ENCODE measurements around the gene SIGMAR1.

SIGMAR1 gene

GRCh38 chr9:34629491-34629808, 8.1 kb downstream of the SIGMAR1 start:
- DNase-seq = no peak

- DNase-seq = peak; percentile 57
These were observed 8.7 kb downstream of the SIGMAR1 start, which contains the start of gene ARID3C for GRCh38 chr9:34628656-34629490. Gene ARID3C (minus strand): TSS chr9:34629066. CDS start chr9:34628014, 1,052 bp downstream.

GRCh38 chr9:34627716-34628655, 9.6 kb downstream of the SIGMAR1 start:
- no peak for DNase-seq

- DNase-seq = no peak
These were observed 12.5 kb downstream of the SIGMAR1 start for GRCh38 chr9:34625186-34625486.

GRCh38 chr9:34624475-34625185, 13.0 kb downstream of the SIGMAR1 start:
- no peak for DNase-seq

GRCh38 chr9:34623374-34624235, 14.0 kb downstream of the SIGMAR1 start:
- DNase-seq = no peak

- DNase-seq = peak; percentile 99
These were observed 17.3 kb downstream of the SIGMAR1 start, which contains the start of gene DCTN3 for GRCh38 chr9:34620061-34620994. Gene DCTN3 (minus strand): TSS chr9:34620495. CDS start chr9:34620464, 31 bp downstream.

- DNase-seq = no peak
These were observed 22.5 kb downstream of the SIGMAR1 start for GRCh38 chr9:34615132-34615531.

GRCh38 chr9:34612788-34613390, 24.7 kb downstream of the SIGMAR1 start:
- peak; percentile 94 for DNase-seq

GRCh38 chr9:34611811-34612787, 25.5 kb downstream of the SIGMAR1 start, which contains the start of gene RPP25L:
Gene RPP25L (minus strand): TSS chr9:34612097. CDS start chr9:34611296, 801 bp downstream.
- DNase-seq = peak; percentile 93

- DNase-seq = no peak
These were observed 26.3 kb downstream of the SIGMAR1 start for GRCh38 chr9:34611251-34611810.

GRCh38 chr9:34610434-34611206, 27.0 kb downstream of the SIGMAR1 start:
- DNase-seq = peak; percentile 63

GRCh38 chr9:34607331-34607730, 30.3 kb downstream of the SIGMAR1 start:
- DNase-seq = no peak

GRCh38 chr9:34606905-34607304, 30.7 kb downstream of the SIGMAR1 start:
- DNase-seq = no peak

- DNase-seq = no peak
These were observed 31.4 kb downstream of the SIGMAR1 start for GRCh38 chr9:34606190-34606589.

- peak; percentile 87 for DNase-seq
These were observed 33.9 kb downstream of the SIGMAR1 start for GRCh38 chr9:34603610-34604231.

- no peak for DNase-seq
These were observed 35.5 kb downstream of the SIGMAR1 start for GRCh38 chr9:34601937-34602573.
